ENCODE data around the gene RBM34.

GRCh38 chr1:235136111-235136510 is 24.9 kb downstream of the RBM34 start:
- TF ChIP-seq CTCF (IDR thresholded peaks at IDR 0.05) (no peak), POLR2A (IDR thresholded peaks at IDR 0.05) (no peak)
